HG02840 (cell line): Measurements from ENCODE around the gene ABCG2.
"Not testable (repeated sequence)": the region's sequence is repeated elsewhere in the genome, so short reads cannot be mapped to it uniquely, and the experiment has no call there.

Experiments used
- ATAC-seq: cut with Tn5 transposase; IDR thresholded peaks from one replicate; pipeline ENCODE4 v1.9.1; 2021; ENCODE audit warnings: mild to moderate bottlenecking, moderate library complexity, moderate number of reproducible peaks; ENCODE audit not compliant: unreplicated experiment, low FRiP score

Gene ABCG2

GRCh38 chr4:88169298-88169697, 10.9 kb upstream of the ABCG2 start:
- ATAC-seq = no peak

- ATAC-seq = no peak
Observed at GRCh38 chr4:88166608-88167007, 8.2 kb upstream of the ABCG2 start.

- ATAC-seq = no peak
Observed at GRCh38 chr4:88163336-88163735, 4.9 kb upstream of the ABCG2 start.

- ATAC-seq = no peak
Observed at GRCh38 chr4:88162626-88163025, 4.2 kb upstream of the ABCG2 start.

GRCh38 chr4:88159229-88159725, 838 bp upstream of the ABCG2 start:
- ATAC-seq = no peak

- ATAC-seq = no peak
Observed at GRCh38 chr4:88158038-88158488, 376 bp downstream of the ABCG2 start.

- ATAC-seq = not testable (repeated sequence)
Observed at GRCh38 chr4:88152331-88152730, 6.1 kb downstream of the ABCG2 start.

- ATAC-seq = no peak
Observed at GRCh38 chr4:88148560-88148959, 9.9 kb downstream of the ABCG2 start.

- ATAC-seq = no peak
Observed at GRCh38 chr4:88147799-88148217, 10.6 kb downstream of the ABCG2 start.

GRCh38 chr4:88146891-88147290, 11.5 kb downstream of the ABCG2 start:
- ATAC-seq = no peak

GRCh38 chr4:88144866-88145300, 13.6 kb downstream of the ABCG2 start:
- ATAC-seq = no peak

- no peak for ATAC-seq
Observed at GRCh38 chr4:88144048-88144447, 14.4 kb downstream of the ABCG2 start.

- ATAC-seq = no peak
Observed at GRCh38 chr4:88143504-88143903, 14.9 kb downstream of the ABCG2 start.

- no peak for ATAC-seq
Observed at GRCh38 chr4:88138561-88138960, 19.9 kb downstream of the ABCG2 start.

GRCh38 chr4:88137112-88137511, 21.3 kb downstream of the ABCG2 start:
- ATAC-seq = no peak

GRCh38 chr4:88136249-88136648, 22.2 kb downstream of the ABCG2 start:
- no peak for ATAC-seq

GRCh38 chr4:88135356-88135663, 23.1 kb downstream of the ABCG2 start:
- no peak for ATAC-seq

GRCh38 chr4:88134536-88135355, 23.7 kb downstream of the ABCG2 start:
- ATAC-seq = no peak

GRCh38 chr4:88134111-88134510, 24.3 kb downstream of the ABCG2 start:
- no peak for ATAC-seq

GRCh38 chr4:88130544-88131305, 27.7 kb downstream of the ABCG2 start:
- ATAC-seq = no peak

GRCh38 chr4:88130003-88130402, 28.4 kb downstream of the ABCG2 start:
- no peak for ATAC-seq

- not testable (repeated sequence) for ATAC-seq
Observed at GRCh38 chr4:88122260-88122659, 36.2 kb downstream of the ABCG2 start.
